DMS153 treated with DMSO at 0.1 percent for 48 hours (cell line): ENCODE measurements around the gene DCTN2.
"Not testable (repeated sequence)": the region's sequence is repeated elsewhere in the genome, so short reads cannot be mapped to it uniquely, and the experiment has no call there.

Experiments
- DNase-seq: peaks from one replicate; lab custom pipeline; 2025; ENCODE audit not compliant: unreplicated experiment; lab: John Stamatoyannopoulos, UW

Gene DCTN2

GRCh38 chr12:57577981-57578758 is 31.2 kb upstream of the DCTN2 start:
- no peak for DNase-seq

GRCh38 chr12:57576613-57577160 is 29.7 kb upstream of the DCTN2 start:
- no peak for DNase-seq

- no peak for DNase-seq
These were observed 29.0 kb upstream of the DCTN2 start for GRCh38 chr12:57575771-57576612.

- DNase-seq: no peak
These were observed 27.8 kb upstream of the DCTN2 start for GRCh38 chr12:57574795-57575194.

- no peak for DNase-seq
These were observed 25.2 kb upstream of the DCTN2 start for GRCh38 chr12:57571926-57572762.

GRCh38 chr12:57570438-57570837 is 23.4 kb upstream of the DCTN2 start:
- not testable (repeated sequence) for DNase-seq

GRCh38 chr12:57569858-57570257 is 22.9 kb upstream of the DCTN2 start:
- DNase-seq: no peak

- DNase-seq: no peak
These were observed 21.8 kb upstream of the DCTN2 start for GRCh38 chr12:57568838-57569237.

- no peak for DNase-seq
These were observed 17.3 kb upstream of the DCTN2 start for GRCh38 chr12:57564178-57564740.

- DNase-seq: no peak
These were observed 16.4 kb upstream of the DCTN2 start for GRCh38 chr12:57563358-57563757.

- DNase-seq: not testable (repeated sequence)
These were observed 14.1 kb upstream of the DCTN2 start for GRCh38 chr12:57561117-57561516.

GRCh38 chr12:57560516-57560915 is 13.5 kb upstream of the DCTN2 start:
- DNase-seq: no peak

GRCh38 chr12:57558864-57559263 is 11.9 kb upstream of the DCTN2 start:
- no peak for DNase-seq

- DNase-seq: no peak
These were observed 7.9 kb upstream of the DCTN2 start for GRCh38 chr12:57554897-57555296.

GRCh38 chr12:57554453-57554852 is 7.5 kb upstream of the DCTN2 start:
- DNase-seq: no peak

GRCh38 chr12:57553343-57554202 is 6.6 kb upstream of the DCTN2 start:
- DNase-seq: no peak

GRCh38 chr12:57552835-57553313 is 5.9 kb upstream of the DCTN2 start:
- DNase-seq: no peak

GRCh38 chr12:57552306-57552651 is 5.3 kb upstream of the DCTN2 start:
- no peak for DNase-seq

GRCh38 chr12:57551637-57552305 is 4.8 kb upstream of the DCTN2 start:
- DNase-seq: no peak
